HG02885 (cell line): ENCODE measurements around the gene GPC5.
"Not testable (repeated sequence)": the region's sequence is repeated elsewhere in the genome, so short reads cannot be mapped to it uniquely, and the experiment has no call there.

Source experiments
- ATAC-seq: cut with Tn5 transposase; IDR thresholded peaks from one replicate; pipeline ENCODE4 v1.9.1; 2021; ENCODE audit warnings: mild to moderate bottlenecking; ENCODE audit not compliant: unreplicated experiment, poor library complexity

Gene GPC5

DNA sequence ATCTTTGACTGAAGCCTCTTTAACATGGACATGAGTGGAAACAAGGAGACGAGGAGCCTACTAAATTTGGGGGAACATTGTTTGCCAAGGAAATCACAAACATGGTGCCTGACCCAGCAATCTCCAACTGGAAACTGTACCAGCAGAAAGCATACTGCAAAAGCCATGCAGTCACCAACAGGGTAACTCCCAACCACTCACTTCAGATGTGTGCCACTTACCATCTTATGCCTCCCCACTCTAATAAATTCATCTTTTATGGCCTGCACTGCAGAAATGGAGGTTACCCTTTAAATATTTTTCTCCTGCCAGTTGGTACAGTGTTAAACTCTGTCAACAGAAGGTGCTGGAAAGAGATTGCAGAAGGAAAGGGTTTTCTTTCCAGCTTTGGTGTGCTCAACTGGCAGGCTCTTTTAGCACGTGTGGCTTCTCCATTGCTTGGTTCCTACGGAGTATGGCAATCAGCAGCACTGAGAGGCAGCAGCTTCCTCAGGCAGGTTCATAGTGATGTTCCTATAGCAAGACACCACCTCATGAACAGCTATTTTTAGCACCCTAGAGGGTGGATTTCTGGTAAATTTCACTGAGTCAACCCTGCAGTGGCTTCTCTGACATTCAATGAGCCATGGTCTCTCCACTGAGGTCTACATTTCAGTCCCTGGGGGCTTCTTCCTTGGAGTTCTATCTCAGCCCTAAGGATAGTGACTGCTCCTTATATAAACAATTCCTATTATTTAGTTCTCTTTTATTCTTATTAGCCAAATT is 29.6 kb upstream of the GPC5 start:
- peak; percentile 27 for ATAC-seq

- peak; percentile 32 for ATAC-seq
Measured at GRCh38 chr13:91369441-91369831, 29.0 kb upstream of the GPC5 start.

GRCh38 chr13:91370501-91370900 is 27.9 kb upstream of the GPC5 start:
- no peak for ATAC-seq

DNA sequence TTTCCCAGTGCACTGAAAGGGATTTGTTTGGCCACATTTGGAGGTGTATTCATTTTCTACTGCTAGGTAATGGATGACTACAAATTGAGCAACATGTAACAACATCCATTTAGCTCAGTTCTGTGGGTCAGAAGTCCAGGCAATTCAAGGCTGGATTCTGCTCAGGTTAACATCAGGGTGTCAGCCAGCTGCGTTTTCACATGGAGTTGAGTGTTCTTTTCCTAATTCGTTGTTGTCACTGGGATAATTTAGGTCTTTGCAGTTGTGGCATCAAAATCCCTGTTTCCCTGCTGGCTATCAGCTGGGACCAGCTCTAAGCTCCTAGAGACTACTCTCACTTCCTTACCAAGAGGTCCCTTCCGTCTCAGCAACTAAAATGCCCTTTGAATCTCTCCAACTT is 25.5 kb upstream of the GPC5 start:
- ATAC-seq: no peak

- peak; percentile 98 for ATAC-seq
Measured at GRCh38 chr13:91375116-91375729, 23.2 kb upstream of the GPC5 start.

GRCh38 chr13:91381371-91381770 is 17.1 kb upstream of the GPC5 start:
- ATAC-seq: no peak

DNA sequence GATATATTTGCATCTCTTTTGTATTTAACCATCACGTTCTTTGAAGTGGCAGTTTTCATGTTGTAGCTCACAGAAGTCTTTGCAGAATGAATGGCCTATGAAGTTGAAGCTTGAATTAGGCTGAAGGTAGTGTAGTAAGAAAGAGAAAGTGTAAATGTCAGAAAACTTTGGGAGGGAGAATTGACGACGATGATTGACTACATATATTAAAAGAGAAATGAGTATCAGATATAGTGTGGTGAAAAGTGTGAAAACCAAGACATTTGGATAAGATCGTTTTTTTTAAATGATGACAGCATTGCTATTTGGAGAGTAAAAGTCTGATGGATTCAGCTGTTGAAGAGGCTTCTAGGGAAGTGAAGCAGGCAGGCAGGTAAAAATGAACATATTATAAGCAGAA is 14.6 kb upstream of the GPC5 start:
- ATAC-seq: no peak

GRCh38 chr13:91384896-91385295 is 13.5 kb upstream of the GPC5 start:
- ATAC-seq: no peak

GRCh38 chr13:91389186-91389585 is 9.2 kb upstream of the GPC5 start:
- ATAC-seq: no peak

- no peak for ATAC-seq
Measured at GRCh38 chr13:91397595-91397994, 826 bp upstream of the GPC5 start.

GRCh38 chr13:91399189-91400062 is 1.0 kb downstream of the GPC5 start:
- ATAC-seq: no peak

DNA sequence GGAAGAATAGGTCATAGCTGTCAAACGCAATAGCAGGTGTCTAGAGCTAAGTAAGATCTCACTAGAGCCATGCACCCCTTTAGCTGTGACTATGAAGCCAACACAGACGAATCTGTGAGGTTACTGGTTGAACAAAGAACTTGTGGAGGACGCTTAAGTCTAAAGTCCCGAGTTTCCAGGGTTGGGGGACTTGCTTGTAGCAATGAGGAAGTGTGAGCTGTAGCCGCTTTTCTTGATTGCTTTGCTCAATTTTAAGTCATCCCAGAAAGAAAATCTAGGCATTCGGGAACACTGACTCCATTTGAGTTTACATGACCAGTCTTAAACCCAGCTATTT is 1.6 kb downstream of the GPC5 start:
- no peak for ATAC-seq

GRCh38 chr13:91400671-91401070 is 2.2 kb downstream of the GPC5 start:
- no peak for ATAC-seq

- ATAC-seq: no peak
Measured at GRCh38 chr13:91401920-91402319, 3.5 kb downstream of the GPC5 start.

- peak; percentile 75 for ATAC-seq
Measured at GRCh38 chr13:91405240-91405639, 6.8 kb downstream of the GPC5 start.

- ATAC-seq: peak; percentile 75
Measured at GRCh38 chr13:91406619-91407018, 8.2 kb downstream of the GPC5 start.

DNA sequence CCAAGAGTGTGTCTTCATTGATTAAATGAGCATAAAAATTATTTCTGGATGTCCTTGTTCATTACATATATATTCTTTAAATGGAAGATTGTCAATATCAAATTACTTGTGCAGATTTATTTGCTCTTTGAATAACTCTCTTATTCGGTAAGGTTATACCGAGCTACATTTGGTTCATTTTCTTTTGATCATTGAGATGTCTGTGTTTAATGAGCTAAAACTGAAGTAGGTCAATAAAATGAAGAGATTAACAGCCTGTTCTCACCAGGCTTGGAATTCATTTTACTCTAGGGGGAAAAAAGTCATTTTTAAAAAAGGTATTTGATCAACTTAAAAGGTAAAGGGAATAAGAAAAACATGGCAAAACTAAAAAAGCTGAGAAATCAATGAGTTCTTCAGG is 10.6 kb downstream of the GPC5 start:
- no peak for ATAC-seq

DNA sequence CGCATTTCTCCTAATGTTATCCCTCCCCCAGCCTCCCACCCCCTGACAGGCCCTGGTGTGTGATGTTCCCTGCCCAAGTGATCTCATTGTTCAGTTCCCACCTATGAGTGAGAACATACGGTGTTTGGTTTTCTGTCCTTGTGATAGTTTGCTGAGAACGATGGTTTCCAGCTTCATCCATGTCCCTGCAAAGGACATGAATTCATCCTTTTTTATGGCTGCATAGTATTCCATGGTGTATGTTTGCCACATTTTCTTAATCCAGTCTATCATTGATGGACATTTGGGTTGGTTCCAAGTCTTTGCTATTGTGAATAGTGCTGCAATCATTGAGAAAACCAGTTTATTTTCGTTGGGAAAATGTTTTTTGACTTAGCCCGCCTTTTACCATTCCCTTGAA is 18.2 kb downstream of the GPC5 start:
- not testable (repeated sequence) for ATAC-seq

- ATAC-seq: peak; percentile 57
Measured at GRCh38 chr13:91417660-91418325, 19.4 kb downstream of the GPC5 start.

DNA sequence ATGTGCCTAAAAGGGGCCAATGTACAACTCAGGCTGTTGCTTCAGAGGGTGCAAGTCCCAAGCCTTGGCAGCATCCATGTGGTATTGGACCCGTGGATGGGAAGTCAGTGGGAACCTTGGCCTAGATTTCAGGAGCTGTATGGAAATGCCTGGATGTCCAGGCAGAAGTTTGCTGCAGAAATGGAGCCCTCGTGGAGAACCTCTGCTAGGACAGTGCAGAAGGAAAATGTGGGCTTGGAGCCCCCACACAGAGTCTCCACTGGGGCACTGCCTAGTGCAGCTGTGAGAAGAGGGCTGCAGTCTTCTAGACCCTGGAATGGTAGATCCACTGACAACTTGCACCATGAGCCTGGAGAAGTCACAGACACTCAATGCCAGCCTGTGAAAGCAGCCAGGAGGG is 28.5 kb downstream of the GPC5 start:
- no peak for ATAC-seq

DNA sequence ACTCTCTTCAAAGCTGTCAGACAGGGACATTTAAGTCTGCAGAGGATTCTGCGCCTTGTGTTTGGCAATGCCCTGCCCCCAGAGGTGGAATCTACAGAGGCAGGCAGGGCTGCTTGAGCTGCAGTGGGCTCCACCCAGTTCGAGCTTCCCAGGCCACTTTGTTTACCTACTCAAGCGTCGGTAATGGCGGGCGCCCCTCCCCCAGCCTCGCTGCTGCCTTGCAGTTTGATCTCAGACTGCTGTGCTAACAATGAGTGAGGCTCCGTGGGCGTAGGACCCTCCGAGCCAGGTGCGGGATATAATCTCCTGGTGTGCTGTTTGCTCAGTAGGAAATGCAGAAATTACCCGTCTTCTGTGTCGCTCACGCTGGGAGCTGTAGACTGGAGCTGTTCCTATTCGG is 40.3 kb downstream of the GPC5 start:
- not testable (repeated sequence) for ATAC-seq
